DOHH2 (cell line): ENCODE data around the gene RMND5A.
"Not testable (repeated sequence)": the region's sequence is repeated elsewhere in the genome, so short reads cannot be mapped to it uniquely, and the experiment has no call there.

Experiments
- EZH2phosphoT487 ChIP-seq: fragments of 200-600 bp; sonication (generic); IDR thresholded peaks from 2 replicates; pipeline ENCODE4 v1.6.1; 2017; ENCODE audit warnings: borderline replicate concordance, mild to moderate bottlenecking, antibody characterized with exemption, low read length, moderate library complexity, mixed read lengths
- TF ChIP-seq, protein P1 (sequence below): fragments of 200-600 bp; sonication (generic); IDR thresholded peaks from one replicate; pipeline ENCODE4 v1.5.1; 2014; ENCODE audit warnings: antibody characterized with exemption, mild to moderate bottlenecking, low read depth, low read length; ENCODE audit not compliant: poor library complexity, severe bottlenecking

GRCh38 chr2:86732040-86732525 lies 12.0 kb downstream of the RMND5A start:
- TF ChIP-seq, protein P1, sequence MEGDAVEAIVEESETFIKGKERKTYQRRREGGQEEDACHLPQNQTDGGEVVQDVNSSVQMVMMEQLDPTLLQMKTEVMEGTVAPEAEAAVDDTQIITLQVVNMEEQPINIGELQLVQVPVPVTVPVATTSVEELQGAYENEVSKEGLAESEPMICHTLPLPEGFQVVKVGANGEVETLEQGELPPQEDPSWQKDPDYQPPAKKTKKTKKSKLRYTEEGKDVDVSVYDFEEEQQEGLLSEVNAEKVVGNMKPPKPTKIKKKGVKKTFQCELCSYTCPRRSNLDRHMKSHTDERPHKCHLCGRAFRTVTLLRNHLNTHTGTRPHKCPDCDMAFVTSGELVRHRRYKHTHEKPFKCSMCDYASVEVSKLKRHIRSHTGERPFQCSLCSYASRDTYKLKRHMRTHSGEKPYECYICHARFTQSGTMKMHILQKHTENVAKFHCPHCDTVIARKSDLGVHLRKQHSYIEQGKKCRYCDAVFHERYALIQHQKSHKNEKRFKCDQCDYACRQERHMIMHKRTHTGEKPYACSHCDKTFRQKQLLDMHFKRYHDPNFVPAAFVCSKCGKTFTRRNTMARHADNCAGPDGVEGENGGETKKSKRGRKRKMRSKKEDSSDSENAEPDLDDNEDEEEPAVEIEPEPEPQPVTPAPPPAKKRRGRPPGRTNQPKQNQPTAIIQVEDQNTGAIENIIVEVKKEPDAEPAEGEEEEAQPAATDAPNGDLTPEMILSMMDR, result not testable (repeated sequence)
- not testable (repeated sequence) for TF ChIP-seq EZH2phosphoT487
